ENCODE data around the gene FUBP1.
"Not testable (repeated sequence)": the region's sequence is repeated elsewhere in the genome, so short reads cannot be mapped to it uniquely, and the experiment has no call there.

Gene FUBP1

DNA sequence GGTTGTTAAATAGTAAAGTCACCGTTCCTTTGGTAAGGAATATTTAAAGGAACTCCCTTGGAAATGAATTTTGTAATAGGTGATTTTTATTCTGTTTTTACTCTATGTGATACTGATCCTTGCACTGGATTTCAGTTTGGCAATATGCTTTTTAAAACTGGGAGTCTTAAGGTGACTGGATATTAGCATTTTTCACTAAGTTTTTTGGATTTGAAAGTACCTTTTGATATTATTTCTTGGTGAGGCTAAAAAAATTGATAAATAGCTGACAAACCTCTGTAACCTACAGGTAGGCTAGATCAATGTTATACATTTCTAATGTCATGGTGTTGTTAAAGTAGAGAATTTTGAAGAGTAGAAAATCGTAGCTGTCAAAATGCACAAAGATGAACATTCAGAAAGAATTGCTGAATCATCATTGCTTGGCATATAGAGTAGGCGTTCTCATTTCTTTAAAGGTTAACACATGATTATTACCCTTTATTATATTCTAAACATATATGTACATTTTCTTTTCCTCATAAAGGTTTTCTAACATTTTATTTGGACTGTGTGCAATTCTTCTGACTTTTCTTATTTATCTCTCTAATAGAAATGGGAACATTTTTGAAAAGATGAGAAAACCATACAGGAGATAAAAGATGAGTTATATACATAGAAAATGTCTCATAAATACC is 24.3 kb upstream of the FUBP1 start:
- TF ChIP-seq, protein P1, sequence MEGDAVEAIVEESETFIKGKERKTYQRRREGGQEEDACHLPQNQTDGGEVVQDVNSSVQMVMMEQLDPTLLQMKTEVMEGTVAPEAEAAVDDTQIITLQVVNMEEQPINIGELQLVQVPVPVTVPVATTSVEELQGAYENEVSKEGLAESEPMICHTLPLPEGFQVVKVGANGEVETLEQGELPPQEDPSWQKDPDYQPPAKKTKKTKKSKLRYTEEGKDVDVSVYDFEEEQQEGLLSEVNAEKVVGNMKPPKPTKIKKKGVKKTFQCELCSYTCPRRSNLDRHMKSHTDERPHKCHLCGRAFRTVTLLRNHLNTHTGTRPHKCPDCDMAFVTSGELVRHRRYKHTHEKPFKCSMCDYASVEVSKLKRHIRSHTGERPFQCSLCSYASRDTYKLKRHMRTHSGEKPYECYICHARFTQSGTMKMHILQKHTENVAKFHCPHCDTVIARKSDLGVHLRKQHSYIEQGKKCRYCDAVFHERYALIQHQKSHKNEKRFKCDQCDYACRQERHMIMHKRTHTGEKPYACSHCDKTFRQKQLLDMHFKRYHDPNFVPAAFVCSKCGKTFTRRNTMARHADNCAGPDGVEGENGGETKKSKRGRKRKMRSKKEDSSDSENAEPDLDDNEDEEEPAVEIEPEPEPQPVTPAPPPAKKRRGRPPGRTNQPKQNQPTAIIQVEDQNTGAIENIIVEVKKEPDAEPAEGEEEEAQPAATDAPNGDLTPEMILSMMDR (IDR thresholded peaks at IDR 0.05; ENCODE audit: low read depth, low read length): no peak
- DNase-seq (ENCODE audit: extremely low read depth, low read depth): no peak

DNA sequence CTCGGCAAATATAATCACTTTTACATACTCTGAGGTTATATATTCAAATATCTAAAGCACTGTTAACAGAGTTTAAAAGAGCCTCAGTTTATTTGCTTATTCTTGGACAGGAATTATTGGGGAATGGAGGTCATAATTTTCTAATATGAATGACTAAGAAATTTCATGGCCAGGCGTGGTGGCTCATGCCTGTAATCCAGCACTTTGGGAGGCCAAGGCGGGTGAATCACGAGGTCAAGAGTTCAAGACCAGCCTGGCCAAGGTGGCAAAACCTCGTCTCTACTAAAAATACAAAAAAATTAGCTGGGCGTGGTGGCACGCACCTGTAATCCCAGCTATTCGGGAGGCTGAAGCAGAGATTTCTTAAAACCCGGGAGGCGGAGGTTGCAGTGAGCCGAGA is 21.7 kb upstream of the FUBP1 start:
- DNase-seq (ENCODE audit: extremely low read depth, low read depth): not testable (repeated sequence)

DNA sequence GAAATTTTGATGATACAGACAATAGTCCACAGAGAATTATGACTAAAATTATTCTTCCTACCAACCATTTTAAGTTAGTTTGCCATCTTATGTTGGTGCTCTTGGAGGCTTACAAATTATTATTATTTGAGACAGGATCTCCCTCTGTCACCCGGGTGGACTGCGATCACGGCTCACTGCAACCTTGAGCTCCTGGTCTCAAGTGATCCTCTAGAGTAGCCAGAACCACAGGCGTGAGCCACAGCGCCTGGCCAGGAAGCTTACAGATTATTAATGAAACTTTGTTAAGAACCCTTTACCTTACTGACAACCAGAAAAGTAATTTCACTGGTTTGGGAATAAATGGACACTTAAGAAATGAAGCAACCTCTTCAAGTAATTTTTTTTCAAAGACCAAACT is 17.9 kb upstream of the FUBP1 start:
- TF ChIP-seq, protein P1 (IDR thresholded peaks at IDR 0.05; ENCODE audit: low read depth, low read length): no peak
- DNase-seq (ENCODE audit: extremely low read depth, low read depth): no peak

DNA sequence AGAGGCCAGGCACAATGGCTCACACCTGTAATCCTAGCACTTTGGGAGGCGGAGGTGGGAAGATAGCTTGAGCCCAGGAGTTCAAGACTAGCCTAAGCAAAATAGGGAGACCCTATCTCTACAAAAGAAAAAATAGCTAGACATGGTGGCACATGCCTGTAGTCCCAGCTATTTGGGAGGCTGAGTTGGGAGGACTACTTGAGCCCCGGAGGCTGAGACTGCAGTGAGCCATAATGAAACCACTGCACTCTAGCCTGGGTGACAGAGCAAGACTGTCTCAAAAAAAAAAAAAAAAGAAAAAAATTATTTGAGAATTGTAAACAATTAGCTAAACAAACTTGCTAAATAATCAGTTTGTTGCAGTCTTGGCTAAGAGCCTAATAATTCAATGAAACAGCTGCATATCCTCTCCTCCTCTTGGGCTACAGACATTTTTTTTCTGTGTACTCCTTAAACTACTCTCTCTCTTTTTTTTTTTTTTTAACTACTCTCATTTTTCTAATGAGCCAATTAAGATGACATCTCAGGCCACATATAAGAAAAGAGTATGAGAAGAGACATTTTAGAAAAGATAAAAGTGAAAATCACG is 15.3 kb upstream of the FUBP1 start:
- no peak for DNase-seq (ENCODE audit: extremely low read depth, low read depth)
- TF ChIP-seq, protein P1 (IDR thresholded peaks at IDR 0.05; ENCODE audit: low read depth, low read length): no peak

DNA sequence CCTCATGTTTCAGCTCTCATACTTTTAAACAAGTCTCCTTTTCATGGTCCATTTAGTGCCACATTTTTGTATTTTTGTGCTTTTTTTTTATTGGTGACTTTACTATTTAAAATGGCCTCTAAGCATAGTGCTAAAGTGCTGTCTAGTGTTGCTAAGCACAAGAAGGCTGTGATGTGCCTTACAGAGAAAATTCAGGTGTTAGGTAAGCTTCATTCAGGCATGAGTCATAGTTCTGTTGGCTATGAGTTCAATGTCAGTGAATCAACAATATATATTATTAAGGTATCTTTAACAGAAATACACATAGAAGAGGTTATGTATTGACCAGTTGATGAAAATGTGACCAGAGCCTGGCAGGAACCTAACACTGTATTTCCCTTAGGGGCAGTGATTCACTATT is 12.8 kb upstream of the FUBP1 start:
- no peak for DNase-seq (ENCODE audit: extremely low read depth, low read depth)
- TF ChIP-seq, protein P1 (IDR thresholded peaks at IDR 0.05; ENCODE audit: low read depth, low read length): no peak

DNA sequence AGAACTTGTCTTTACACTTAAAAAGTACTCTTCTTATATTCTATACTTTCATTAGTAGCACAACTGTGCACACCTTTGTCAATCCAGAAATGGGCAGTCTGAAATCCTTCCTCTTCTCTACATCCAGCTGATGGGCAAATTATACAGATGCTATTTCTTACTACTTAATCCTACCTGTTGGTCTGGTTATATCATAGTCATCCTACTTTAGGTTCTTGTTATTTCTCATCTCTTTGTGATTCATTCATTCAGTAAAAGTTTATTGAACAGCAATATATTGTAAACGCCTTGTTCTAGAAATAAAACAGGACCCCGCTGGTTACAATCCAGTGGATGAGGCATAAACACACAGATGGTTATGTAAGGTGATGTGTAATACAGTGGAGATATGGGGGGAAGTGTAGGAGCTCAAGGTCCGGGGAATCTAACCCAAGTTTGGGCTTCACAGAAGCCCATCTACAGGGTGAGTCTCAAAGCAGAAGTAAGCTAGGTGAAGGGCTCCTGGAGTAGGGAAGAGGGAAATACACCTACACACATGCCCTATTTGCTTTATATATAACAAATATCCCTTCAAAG is 11.8 kb upstream of the FUBP1 start:
- TF ChIP-seq, protein P1 (IDR thresholded peaks at IDR 0.05; ENCODE audit: low read depth, low read length): no peak
- DNase-seq (ENCODE audit: extremely low read depth, low read depth): no peak

DNA sequence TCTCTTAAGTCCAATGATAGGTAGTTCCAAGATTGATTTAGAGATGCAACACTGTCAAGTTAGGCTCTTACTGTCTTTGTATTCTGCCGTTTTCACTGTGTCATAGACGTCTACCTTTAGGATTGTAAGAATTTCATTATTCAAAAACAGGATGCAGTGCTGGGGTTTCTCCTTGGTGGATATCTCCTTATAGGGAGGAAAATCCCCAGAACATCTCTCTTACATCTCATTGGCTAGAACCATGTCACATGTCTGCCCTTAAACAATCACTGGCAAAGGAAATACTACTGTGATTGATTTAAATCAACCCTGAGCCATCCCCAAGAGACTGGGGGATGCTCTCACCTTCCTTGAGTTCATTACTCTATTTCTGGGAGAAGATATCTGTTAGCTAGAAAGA is 10.9 kb upstream of the FUBP1 start:
- TF ChIP-seq, protein P1 (IDR thresholded peaks at IDR 0.05; ENCODE audit: low read depth, low read length): no peak
- DNase-seq (ENCODE audit: extremely low read depth, low read depth): no peak
